PC-3 (cell line): ENCODE results near the gene MAD1L1.

Experiments
- CTCF ChIP-seq: fragments of 300-600 bp; sonication (generic); conservative IDR thresholded peaks from 2 replicates; pipeline ENCODE4 v1.5.1; 2017; ENCODE audit warnings: antibody characterized with exemption, low read depth, mild to moderate bottlenecking, low read length
- EZH2 ChIP-seq: fragments of 300-600 bp; sonication (generic); IDR thresholded peaks from one replicate; pipeline ENCODE4 v1.6.1; 2017; ENCODE audit warnings: antibody characterized with exemption, mild to moderate bottlenecking, low read length; ENCODE audit not compliant: unreplicated experiment

- TF ChIP-seq CTCF (no peak), EZH2 (no peak)
Measured at GRCh38 chr7:1979591-1980560, 252.9 kb downstream of the MAD1L1 start.
